ENCODE results near the gene HACD3. TPM values are rescaled to one million over a fixed set of nuclear protein-coding genes. Genes with fewer than 3 reads are reported as not detected.

The HACD3 gene
- total and polyA plus RNA-seq, 2 donors (not counting 1 experiment from before 2014, with no cell fraction given), result 4.5 to 18.8 TPM

DNA sequence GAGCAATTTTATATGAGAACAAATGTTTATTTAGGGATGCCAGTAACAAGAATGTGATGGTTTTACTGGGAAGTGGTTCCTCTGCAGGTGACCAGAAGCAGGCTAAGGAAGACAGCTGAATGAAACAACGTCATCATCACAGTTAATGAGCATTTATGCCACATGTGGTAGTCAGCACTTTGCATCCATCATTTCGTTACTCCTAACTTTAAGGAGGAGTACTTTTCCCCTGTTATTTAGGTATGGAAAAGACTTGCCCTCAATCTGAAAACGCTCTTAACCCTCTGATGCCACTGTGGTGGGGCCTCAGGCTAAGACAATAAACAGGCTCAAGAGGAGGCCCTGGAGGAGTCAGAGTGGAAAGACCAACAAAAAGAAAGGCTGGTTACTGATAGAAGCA is 49.5 kb downstream of the HACD3 start:
- H3K9me3 ChIP-seq (ENCODE audit: control extremely low read depth in 1 of 3, control insufficient read depth in 2 of 3, insufficient read depth in 1 of 3, low read length in 2 of 3), result no peaks in the 10 kb centered on the region
- Mint-ChIP-seq H3K27me3 (no peaks in the 10 kb centered on the region), H3K4me1 (peaks cover 26% of the 10 kb centered on the region), H3K27ac (no peak overlapping the region), H3K9me3 (ENCODE audit: insufficient read depth) (no peaks in the 10 kb centered on the region), H3K4me3 (no peak overlapping the region)
- H2AFZ ChIP-seq (ENCODE audit: insufficient read depth, low read depth, low read length, poor library complexity, severe bottlenecking), result no peak overlapping the region
- DNase-seq (no peak), ATAC-seq (ENCODE audit: low read depth) (no peak)
- peaks cover 11 to 18% of the 10 kb centered on the region in 2 donors for H3K4me1 ChIP-seq (ENCODE audit: control insufficient read depth in 2 of 2, insufficient read depth in 2 of 2, low read length in 2 of 2)
- intact Hi-C loops (cut with micrococcal nuclease), result no loop called here
- no peak overlapping the region for H3K4me2 ChIP-seq (replicated peaks; ENCODE audit: low read depth, low read length, poor library complexity, severe bottlenecking)
- H3K36me3 ChIP-seq (replicated peaks in 1 of 2; ENCODE audit: control extremely low read depth in 1 of 2, control insufficient read depth in 1 of 2, extremely low read depth in 1 of 2, insufficient read depth in 2 of 2, low read length in 1 of 2), result peaks cover 26 to 54% of the 10 kb centered on the region in 2 experiments
- POLR2A ChIA-PET, result interaction anchor here (0.5 to 1.3 kb wide), 2 partner anchors 60 to 290 kb away, joined by 3 read pairs; partner anchors contain the start of gene RAB11A
- H3K9ac ChIP-seq (ENCODE audit: low read length), result no peak overlapping the region
- H3K79me2 ChIP-seq (ENCODE audit: control insufficient read depth, insufficient read depth, low read length), result no peaks in the 10 kb centered on the region
- H4K20me1 ChIP-seq (ENCODE audit: control insufficient read depth, insufficient read depth, low read length, poor library complexity, severe bottlenecking), result no peaks in the 10 kb centered on the region
- no peak overlapping the region for H3K4me3 ChIP-seq (ENCODE audit: control extremely low read depth in 1 of 5, extremely low read depth in 1 of 5, insufficient read depth in 1 of 5, low read depth in 2 of 5, low read length in 4 of 5)
- TF ChIP-seq, protein P1, sequence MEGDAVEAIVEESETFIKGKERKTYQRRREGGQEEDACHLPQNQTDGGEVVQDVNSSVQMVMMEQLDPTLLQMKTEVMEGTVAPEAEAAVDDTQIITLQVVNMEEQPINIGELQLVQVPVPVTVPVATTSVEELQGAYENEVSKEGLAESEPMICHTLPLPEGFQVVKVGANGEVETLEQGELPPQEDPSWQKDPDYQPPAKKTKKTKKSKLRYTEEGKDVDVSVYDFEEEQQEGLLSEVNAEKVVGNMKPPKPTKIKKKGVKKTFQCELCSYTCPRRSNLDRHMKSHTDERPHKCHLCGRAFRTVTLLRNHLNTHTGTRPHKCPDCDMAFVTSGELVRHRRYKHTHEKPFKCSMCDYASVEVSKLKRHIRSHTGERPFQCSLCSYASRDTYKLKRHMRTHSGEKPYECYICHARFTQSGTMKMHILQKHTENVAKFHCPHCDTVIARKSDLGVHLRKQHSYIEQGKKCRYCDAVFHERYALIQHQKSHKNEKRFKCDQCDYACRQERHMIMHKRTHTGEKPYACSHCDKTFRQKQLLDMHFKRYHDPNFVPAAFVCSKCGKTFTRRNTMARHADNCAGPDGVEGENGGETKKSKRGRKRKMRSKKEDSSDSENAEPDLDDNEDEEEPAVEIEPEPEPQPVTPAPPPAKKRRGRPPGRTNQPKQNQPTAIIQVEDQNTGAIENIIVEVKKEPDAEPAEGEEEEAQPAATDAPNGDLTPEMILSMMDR (IDR thresholded peaks at IDR 0.05), result no peak
- TF ChIP-seq EZH2 (IDR thresholded peaks at IDR 0.05; ENCODE audit: borderline replicate concordance, insufficient read depth, low read depth, low read length, poor library complexity, severe bottlenecking), result no peak
- WGBS (ENCODE audit: insufficient coverage), result no CpG with 5 or more reads among the region's 3 CpGs
- no peaks in the 10 kb centered on the region for H3K27me3 ChIP-seq (replicated peaks in 1 of 4; ENCODE audit: control extremely low read depth in 1 of 4, control insufficient read depth in 3 of 4, insufficient read depth in 4 of 4, low read length in 3 of 4)
- no peak overlapping the region for H3K27ac ChIP-seq (ENCODE audit: low read length in 2 of 2)
- CTCF ChIA-PET, result no interaction called here

DNA sequence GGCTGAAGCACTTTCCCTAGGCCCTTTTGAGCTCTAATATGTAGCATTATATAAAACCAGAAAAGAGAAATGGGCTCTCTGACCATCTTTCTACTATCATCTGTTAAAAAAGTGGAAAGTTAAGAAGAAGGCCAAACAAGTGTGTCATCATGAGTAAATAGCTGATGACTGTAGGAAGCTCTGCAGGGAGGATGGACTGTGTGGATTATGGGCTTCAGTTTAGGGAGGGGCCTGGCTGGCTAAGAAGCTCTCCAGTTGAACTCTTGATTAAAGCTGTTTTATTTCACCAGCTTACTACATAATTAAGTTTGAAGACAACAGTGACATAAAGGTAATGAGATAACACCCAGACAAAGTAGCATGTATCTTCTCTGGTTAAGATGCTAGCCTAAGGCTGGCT is 50.0 kb downstream of the HACD3 start:
- CTCF ChIA-PET, result no interaction called here
- no peaks in the 10 kb centered on the region for H3K79me2 ChIP-seq (ENCODE audit: control insufficient read depth, insufficient read depth, low read length)
- H3K9me3 Mint-ChIP-seq (ENCODE audit: insufficient read depth), result no peaks in the 10 kb centered on the region
- DNase-seq (no peak), ATAC-seq (ENCODE audit: low read depth) (no peak)
- H4K20me1 ChIP-seq (ENCODE audit: control insufficient read depth, insufficient read depth, low read length, poor library complexity, severe bottlenecking), result no peaks in the 10 kb centered on the region
- no peak overlapping the region for H3K9ac ChIP-seq (ENCODE audit: low read length)
- no peak overlapping the region for H3K27ac ChIP-seq (ENCODE audit: low read length in 2 of 2)
- no peaks in the 10 kb centered on the region for H3K27me3 Mint-ChIP-seq
- no peaks in the 10 kb centered on the region for H3K9me3 ChIP-seq (ENCODE audit: control extremely low read depth in 1 of 3, control insufficient read depth in 2 of 3, insufficient read depth in 1 of 3, low read length in 2 of 3)
- H2AFZ ChIP-seq (ENCODE audit: insufficient read depth, low read depth, low read length, poor library complexity, severe bottlenecking), result no peak overlapping the region
- peaks cover 26 to 56% of the 10 kb centered on the region in 2 experiments for H3K36me3 ChIP-seq (replicated peaks in 1 of 2; ENCODE audit: control extremely low read depth in 1 of 2, control insufficient read depth in 1 of 2, extremely low read depth in 1 of 2, insufficient read depth in 2 of 2, low read length in 1 of 2)
- TF ChIP-seq, protein P1 (IDR thresholded peaks at IDR 0.05), result no peak
- no peak for TF ChIP-seq EZH2 (IDR thresholded peaks at IDR 0.05; ENCODE audit: borderline replicate concordance, insufficient read depth, low read depth, low read length, poor library complexity, severe bottlenecking)
- H3K27me3 ChIP-seq (replicated peaks in 1 of 4; ENCODE audit: control extremely low read depth in 1 of 4, control insufficient read depth in 3 of 4, insufficient read depth in 4 of 4, low read length in 3 of 4), result no peaks in the 10 kb centered on the region
- H3K4me3 Mint-ChIP-seq, result no peak overlapping the region
- peaks cover 11 to 18% of the 10 kb centered on the region in 2 donors for H3K4me1 ChIP-seq (ENCODE audit: control insufficient read depth in 2 of 2, insufficient read depth in 2 of 2, low read length in 2 of 2)
- H3K4me3 ChIP-seq (ENCODE audit: control extremely low read depth in 1 of 5, extremely low read depth in 1 of 5, insufficient read depth in 1 of 5, low read depth in 2 of 5, low read length in 4 of 5), result no peak overlapping the region
- POLR2A ChIA-PET, result interaction anchor here (0.5 kb wide), 1 partner anchor 60 kb away, joined by 3 read pairs; no protein-coding TSS in a partner anchor
- no peak overlapping the region for H3K4me2 ChIP-seq (replicated peaks; ENCODE audit: low read depth, low read length, poor library complexity, severe bottlenecking)
- H3K4me1 Mint-ChIP-seq, result peaks cover 26% of the 10 kb centered on the region
- H3K27ac Mint-ChIP-seq, result no peak overlapping the region
- intact Hi-C loops (cut with micrococcal nuclease), result no loop called here

All from B cell (primary cell).